ENCODE results near the gene TMEM182.

DNA sequence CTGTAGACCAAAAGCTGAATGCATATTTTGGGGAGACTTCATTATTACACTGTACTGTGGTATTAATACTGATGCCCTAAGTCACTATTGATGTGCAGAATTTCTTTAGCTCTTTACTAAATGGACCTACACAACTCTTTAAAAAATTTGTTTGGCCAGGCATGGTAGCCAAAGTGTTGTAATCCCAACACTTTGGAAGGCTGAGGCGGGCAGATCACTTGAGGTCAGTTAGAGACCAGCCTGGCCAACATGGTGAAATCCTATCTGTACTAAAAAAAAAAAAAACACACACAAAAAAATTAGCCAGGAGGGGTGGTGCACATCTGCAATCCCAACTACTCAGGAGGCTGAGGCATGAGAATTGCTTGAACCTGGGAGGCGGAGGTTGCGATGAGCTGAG is 6.4 kb downstream of the TMEM182 start:
- TF ChIP-seq, protein P1, sequence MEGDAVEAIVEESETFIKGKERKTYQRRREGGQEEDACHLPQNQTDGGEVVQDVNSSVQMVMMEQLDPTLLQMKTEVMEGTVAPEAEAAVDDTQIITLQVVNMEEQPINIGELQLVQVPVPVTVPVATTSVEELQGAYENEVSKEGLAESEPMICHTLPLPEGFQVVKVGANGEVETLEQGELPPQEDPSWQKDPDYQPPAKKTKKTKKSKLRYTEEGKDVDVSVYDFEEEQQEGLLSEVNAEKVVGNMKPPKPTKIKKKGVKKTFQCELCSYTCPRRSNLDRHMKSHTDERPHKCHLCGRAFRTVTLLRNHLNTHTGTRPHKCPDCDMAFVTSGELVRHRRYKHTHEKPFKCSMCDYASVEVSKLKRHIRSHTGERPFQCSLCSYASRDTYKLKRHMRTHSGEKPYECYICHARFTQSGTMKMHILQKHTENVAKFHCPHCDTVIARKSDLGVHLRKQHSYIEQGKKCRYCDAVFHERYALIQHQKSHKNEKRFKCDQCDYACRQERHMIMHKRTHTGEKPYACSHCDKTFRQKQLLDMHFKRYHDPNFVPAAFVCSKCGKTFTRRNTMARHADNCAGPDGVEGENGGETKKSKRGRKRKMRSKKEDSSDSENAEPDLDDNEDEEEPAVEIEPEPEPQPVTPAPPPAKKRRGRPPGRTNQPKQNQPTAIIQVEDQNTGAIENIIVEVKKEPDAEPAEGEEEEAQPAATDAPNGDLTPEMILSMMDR (tag by site-specific recombination; IDR thresholded peaks at IDR 0.05): no peak
- TF ChIP-seq REPIN1 (tag by site-specific recombination; IDR thresholded peaks at IDR 0.05; ENCODE audit: low read depth): no peak
- TF ChIP-seq ZNF768 (tag by site-specific recombination; IDR thresholded peaks at IDR 0.05): no peak
- TF ChIP-seq ZNF514 (tag by site-specific recombination; IDR thresholded peaks at IDR 0.05): no peak
- no peak for TF ChIP-seq ZNF138 (tag by site-specific recombination; IDR thresholded peaks at IDR 0.05; ENCODE audit: borderline replicate concordance)
- TF ChIP-seq TRIM28 (IDR thresholded peaks at IDR 0.05; ENCODE audit: borderline replicate concordance, low read length): no peak
- no peak for TF ChIP-seq YY1 (tag by site-specific recombination; IDR thresholded peaks at IDR 0.05)
- TF ChIP-seq, protein P2, sequence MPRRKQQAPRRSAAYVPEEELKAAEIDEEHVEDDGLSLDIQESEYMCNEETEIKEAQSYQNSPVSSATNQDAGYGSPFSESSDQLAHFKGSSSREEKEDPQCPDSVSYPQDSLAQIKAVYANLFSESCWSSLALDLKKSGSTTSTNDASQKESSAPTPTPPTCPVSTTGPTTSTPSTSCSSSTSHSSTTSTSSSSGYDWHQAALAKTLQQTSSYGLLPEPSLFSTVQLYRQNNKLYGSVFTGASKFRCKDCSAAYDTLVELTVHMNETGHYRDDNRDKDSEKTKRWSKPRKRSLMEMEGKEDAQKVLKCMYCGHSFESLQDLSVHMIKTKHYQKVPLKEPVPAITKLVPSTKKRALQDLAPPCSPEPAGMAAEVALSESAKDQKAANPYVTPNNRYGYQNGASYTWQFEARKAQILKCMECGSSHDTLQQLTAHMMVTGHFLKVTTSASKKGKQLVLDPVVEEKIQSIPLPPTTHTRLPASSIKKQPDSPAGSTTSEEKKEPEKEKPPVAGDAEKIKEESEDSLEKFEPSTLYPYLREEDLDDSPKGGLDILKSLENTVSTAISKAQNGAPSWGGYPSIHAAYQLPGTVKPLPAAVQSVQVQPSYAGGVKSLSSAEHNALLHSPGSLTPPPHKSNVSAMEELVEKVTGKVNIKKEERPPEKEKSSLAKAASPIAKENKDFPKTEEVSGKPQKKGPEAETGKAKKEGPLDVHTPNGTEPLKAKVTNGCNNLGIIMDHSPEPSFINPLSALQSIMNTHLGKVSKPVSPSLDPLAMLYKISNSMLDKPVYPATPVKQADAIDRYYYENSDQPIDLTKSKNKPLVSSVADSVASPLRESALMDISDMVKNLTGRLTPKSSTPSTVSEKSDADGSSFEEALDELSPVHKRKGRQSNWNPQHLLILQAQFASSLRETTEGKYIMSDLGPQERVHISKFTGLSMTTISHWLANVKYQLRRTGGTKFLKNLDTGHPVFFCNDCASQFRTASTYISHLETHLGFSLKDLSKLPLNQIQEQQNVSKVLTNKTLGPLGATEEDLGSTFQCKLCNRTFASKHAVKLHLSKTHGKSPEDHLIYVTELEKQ (tag by site-specific recombination; IDR thresholded peaks at IDR 0.05; ENCODE audit: borderline replicate concordance): no peak
- no peak for TF ChIP-seq ZFHX2 (tag by site-specific recombination; conservative IDR thresholded peaks at IDR 0.05)
- TF ChIP-seq, protein P3, sequence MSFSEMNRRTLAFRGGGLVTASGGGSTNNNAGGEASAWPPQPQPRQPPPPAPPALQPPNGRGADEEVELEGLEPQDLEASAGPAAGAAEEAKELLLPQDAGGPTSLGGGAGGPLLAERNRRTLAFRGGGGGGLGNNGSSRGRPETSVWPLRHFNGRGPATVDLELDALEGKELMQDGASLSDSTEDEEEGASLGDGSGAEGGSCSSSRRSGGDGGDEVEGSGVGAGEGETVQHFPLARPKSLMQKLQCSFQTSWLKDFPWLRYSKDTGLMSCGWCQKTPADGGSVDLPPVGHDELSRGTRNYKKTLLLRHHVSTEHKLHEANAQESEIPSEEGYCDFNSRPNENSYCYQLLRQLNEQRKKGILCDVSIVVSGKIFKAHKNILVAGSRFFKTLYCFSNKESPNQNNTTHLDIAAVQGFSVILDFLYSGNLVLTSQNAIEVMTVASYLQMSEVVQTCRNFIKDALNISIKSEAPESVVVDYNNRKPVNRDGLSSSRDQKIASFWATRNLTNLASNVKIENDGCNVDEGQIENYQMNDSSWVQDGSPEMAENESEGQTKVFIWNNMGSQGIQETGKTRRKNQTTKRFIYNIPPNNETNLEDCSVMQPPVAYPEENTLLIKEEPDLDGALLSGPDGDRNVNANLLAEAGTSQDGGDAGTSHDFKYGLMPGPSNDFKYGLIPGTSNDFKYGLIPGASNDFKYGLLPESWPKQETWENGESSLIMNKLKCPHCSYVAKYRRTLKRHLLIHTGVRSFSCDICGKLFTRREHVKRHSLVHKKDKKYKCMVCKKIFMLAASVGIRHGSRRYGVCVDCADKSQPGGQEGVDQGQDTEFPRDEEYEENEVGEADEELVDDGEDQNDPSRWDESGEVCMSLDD (tag by site-specific recombination; IDR thresholded peaks at IDR 0.05): no peak

All from HEK293 (cell line).